GM19099 (cell line): ENCODE measurements around the gene ASCC3.

Experiments
- POLR2A ChIP-seq: IDR thresholded peaks from 3 replicates; pipeline ENCODE4 v1.6.1; 2011; ENCODE audit warnings: low read depth; ENCODE audit not compliant: insufficient read length; ENCODE audit errors: extremely low read depth

The ASCC3 gene

DNA sequence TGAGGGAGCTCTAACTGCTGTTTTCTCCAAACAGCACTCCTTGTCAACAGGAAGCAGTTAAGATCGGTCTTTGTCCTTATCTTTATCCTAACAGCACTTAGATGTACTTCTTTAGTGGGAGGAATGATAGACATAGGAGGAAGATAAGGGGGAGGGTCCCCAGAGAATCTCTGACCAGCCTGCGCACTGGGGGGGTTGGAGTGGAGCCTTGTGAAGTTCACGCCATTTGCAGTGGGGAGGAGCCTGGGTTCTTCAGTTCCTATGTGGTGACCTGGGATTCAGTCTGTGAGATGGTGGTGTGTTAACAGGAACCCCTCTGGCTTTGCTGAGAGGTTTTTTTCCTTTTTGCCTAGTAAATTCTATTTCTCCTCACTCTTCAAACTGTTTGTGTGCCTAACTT, 18.1 kb upstream of the ASCC3 start:
- TF ChIP-seq POLR2A = no peak

DNA sequence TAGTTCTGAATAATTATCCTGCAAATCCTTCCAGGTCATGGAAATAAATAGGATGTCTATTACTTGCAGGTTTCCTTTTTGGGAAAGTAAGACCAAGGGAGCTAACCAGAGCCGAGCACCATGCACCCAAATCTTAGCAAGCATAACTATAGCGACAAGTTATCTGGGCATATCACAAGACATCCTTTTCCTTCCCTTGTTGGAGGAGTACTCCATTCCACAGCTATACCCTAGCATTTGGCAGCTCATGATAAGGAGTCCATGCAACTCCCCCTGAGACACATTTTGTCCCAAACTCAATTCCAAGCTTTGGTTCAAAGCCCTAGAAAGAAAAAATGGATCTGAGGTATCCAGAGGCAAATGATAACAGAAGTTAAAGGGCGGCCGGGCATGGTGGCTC, 16.5 kb upstream of the ASCC3 start:
- TF ChIP-seq POLR2A = no peak

DNA sequence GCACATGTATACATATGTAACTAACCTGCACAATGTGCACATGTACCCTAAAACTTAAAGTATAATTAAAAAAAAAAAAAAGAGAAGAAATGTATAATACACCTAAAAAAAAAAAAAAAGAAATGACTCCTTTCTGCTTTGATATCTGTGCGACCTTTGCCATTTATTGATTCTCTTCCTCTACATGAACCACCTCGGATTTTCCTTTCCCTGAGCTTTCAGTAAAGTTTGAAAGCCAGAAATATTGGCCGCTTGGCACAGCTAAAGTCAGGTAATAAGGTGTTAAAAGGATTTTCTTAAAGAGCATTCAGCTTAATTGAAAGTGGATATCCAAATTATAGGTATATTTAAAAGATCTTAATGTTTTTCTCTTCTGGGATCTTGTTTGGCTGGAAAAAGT, 12.6 kb upstream of the ASCC3 start:
- no peak for TF ChIP-seq POLR2A

DNA sequence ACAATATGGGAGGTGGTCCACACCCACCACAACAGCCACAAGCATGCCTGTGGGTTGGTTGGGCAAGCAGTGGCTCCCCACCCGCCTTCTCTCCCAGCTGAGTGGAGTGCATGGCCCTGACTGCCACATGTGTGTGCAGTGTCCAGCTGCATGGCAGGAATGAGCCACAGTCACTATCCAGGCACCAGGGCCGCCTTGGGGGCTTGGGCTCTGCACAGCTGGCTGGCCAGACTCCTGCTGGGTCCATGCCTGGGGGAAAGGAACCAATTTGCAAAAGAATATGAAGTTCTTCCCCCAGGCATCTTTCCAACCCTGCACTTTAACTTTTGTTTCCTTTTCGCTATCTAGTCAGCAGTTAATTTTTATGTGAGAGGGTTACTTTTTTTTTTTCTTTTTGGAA, 11.6 kb upstream of the ASCC3 start:
- TF ChIP-seq POLR2A = no peak

DNA sequence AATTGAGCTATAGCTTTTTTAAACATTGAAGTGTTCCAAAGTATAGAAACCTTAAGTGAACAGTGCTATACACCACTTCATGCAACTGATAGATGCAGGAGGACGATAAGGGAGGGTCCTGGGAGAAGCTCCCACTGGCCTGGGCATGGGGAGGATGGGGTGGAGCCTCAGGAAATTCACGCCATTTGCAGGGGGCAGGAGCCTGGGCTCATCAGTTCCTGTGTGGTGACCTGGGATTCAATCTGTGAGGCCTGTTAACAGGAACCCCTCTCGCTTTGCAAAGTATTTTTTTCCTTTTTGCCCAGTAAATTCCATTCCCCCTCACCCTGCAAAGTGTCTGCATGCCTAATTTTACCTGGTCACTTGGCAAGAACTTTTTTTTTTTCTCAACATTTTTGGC, 11.0 kb upstream of the ASCC3 start:
- no peak for TF ChIP-seq POLR2A

DNA sequence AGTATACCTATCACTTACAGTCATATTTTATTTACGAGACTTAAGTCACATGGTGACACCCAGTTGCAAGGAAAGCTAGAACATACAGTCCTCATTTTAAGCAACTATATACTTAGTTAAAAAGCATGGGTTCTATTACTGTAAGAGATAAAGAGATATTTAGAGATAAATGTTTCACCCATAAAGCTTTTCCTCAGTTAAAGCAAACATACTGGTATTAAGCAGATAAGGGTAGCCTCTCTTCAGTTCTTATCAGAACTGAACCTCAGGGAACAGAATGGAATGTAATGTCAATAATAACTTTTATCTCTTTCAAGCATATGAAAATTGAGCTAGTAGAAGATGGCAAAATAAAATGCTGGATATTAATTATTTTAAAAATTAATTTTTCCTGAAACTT, 9.9 kb upstream of the ASCC3 start:
- no peak for TF ChIP-seq POLR2A

DNA sequence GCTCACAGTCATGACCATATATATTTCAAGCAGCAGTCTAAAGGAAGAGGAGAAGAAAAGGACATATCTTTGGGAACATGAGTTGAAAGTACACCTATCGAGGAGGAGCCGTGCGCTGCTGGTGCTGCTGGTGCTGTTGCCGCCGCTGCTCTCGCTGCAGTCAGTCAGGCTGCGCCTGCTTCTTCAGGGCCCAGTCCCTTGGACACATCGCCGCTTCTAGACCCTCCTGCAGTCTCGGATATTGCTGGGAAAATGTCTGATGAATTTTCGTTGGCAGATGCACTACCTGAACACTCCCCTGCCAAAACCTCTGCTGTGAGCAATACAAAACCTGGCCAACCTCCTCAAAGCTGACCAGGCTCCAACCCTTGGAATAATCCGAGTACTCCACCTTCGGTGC, 8.2 kb upstream of the ASCC3 start:
- no peak for TF ChIP-seq POLR2A

DNA sequence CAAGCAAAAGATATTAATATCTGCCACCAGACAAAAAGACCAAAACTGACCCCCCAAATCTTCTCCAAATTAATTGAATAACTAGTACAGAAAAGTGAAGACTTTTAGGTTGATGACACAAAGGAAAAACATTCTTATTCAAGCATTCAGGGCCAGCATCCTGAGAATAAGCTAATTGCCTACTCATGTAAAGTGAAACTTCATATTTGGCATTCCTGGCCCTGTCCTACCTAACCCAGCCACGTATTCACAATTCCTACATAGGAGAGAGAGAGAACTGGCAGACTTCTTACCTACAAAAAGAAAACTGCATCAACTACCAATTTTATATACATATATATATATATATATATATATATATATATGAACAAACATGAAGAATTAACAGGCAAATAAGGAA, 4.9 kb upstream of the ASCC3 start:
- no peak for TF ChIP-seq POLR2A

DNA sequence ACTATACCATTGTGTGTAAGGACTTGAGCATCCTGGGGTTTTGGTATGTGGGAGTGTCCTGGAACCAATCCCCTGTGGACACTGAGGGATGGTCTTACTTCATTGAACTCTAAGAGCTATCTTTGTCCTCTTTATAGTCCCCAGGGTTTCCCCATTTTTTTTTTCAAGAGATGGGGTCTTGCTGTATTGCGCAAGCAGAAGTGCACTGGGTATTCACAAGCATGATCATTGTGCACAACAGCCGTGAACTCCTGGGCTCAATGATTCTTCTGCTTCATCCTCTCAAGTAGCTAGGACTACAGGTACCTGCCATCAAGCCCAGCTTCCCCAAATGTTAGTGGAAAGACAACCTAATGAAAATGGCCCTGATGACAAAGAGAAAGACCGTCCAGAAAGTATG, 2.2 kb upstream of the ASCC3 start:
- no peak for TF ChIP-seq POLR2A

DNA sequence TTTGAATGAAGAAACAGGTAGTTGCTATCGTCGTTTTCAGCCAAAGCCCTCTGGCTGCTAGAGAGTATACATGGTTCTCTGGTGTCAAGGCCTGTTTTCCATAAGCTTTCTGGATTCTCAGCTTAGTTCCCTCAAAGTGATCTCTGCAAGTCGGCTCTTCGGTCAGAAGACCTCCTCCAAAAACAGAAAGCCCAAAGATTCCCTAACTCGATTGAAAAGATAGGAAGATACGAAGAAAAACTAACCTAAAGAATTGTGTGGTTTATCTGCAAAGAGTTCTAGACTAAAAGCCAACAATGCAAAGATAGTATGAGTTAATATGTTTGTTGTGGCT, 545 bp upstream of the ASCC3 start:
- no peak for TF ChIP-seq POLR2A

DNA sequence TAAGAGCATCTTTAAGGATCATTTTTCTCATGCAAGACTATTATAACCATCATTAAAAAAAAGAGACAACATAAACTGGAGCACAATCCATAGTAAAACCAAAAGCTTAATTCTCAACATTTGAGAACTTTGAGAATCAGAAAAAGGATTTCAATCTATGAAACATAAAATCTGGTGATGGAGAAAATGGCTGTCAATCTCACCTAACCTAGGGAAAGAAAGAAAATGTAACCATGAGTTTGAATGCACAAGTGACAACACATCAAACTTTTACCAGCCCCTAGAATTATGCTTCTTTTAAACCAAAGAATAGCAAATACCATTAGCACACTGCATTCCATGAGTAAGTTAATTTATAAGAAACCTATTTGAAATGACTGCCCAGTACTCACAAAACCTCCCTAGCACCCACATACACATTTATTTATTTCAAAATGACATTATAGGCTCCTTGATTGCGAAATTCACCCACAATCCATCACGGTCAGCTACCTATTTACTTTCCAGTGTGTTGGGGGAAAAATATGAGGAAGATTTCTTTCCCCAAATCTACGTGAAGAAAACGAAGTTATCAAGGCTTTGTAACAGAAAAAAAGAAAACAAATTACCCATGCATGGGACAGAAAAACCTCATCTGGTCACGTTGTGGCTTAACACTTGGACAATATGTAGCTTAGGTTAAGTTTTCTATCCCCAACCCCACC, 828 bp downstream of the ASCC3 start:
- TF ChIP-seq POLR2A = no peak

DNA sequence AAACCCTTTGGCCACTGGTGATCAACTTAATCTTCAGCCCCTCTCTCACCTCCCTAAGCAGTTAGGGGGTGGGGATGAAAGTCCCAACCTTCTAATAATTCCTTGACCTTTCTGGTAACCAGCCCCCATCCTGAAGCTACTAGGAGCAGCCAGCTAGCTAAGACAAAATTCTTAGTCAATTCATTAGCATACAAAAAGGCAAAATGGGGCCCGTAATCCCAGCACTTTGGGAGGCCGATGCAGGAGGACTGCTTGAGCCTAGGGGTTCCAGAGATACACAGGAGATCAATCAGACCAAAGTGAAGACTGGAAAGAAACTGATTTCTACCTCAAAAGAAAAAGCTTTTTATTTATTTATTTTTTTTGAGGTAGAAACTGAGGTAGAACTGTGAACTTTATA, 1.8 kb downstream of the ASCC3 start:
- no peak for TF ChIP-seq POLR2A

DNA sequence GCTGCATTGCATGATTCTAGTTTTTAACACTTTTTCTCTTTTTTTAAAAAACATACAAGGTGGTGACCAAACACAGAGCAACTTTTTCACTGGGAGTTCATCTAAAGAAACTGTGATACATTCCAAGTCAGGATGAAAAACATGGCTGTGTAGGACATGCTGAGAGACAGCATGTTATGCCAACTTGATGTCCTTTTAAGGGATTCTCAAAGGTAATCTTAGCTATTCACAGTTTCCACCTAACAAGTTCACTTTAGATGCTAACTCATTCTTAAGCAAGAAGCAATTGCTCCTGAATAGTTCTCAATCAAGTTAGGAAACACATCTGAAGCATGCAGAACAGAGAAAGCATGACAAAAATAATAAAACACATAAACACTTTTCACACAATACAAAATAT, 3.3 kb downstream of the ASCC3 start:
- TF ChIP-seq POLR2A = no peak

DNA sequence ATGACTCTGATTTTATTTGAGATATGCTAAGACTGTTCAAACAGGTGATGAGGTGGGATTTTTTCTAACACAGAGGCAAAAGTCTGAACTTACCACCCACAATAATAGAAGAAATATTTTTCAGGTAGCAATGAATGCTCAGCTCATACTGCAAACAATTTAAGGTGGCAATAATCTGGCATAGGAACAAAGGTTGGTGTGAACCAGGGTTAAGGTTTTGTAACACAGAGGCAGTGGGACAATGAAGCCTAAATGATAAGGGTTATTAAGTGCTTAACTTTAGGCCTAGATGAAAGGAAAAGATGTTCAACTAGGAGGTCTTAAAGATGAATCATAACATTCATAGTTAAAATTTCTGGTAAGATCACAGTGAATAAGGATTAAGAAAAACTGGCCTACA, 4.9 kb downstream of the ASCC3 start:
- no peak for TF ChIP-seq POLR2A

DNA sequence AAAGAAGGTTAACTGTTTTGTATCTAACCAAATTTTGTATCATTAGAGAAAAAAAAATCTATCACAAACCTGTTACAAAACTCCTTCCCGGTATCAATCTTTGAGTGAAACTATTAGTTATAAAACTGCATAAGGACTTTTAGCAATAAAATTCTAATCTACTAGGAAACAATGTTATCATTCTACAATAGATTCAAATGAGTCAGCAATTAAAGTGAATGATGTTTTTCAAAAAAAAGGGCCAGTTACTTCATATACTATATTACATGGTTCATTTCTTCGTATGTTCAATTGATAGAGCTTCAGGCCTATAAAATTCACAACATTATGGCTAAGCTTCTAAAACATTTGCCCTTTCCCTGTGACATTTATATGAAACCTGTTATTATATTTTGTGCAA, 15.6 kb downstream of the ASCC3 start:
- TF ChIP-seq POLR2A = no peak

DNA sequence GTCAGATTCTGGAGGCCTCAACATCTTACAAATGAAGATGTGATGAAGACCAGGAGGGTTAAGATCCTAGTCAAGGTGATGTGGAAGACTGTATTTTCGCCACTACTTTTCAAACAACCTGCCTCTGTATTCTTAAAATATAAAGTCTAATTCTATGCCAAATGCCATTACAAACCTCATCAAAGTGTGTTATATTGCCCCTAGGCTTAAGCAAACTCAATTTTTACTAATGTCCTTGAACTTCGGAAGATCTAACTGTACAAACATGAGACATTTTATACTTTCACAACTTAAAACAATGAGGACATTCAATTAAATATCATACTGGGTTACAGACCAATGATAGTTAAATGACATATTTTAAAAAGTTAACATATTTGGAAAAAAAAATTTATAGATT, 19.1 kb downstream of the ASCC3 start:
- no peak for TF ChIP-seq POLR2A

DNA sequence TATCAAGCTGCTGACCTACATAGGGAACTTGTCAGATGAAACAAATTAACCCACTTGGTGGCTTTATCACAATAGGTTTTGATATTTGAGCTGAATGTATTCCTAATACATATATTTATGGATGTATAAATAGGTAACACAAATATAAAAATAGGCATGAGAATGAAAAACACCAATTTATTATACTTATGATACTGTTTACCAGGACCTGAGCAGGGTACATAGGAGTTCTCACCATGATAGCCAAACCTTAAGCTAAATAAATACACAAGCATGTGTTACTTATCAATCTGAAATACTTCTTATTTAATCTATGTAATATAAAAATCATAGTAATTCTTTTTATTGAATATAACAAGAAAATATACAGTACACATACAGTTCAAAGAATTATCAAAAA, 25.0 kb downstream of the ASCC3 start:
- no peak for TF ChIP-seq POLR2A
